Cerebellar nuclear complex (tissue), 1 donor: ENCODE measurements around the gene MACF1.

Experiments
- DNase-seq, 2 experiments: peaks; one replicate each; lab custom pipeline; 2025; lab: John Stamatoyannopoulos, UW

MACF1 gene

GRCh38 chr1:39360731-39361130, 156.2 kb downstream of the MACF1 start:
- no peak for DNase-seq

GRCh38 chr1:39361446-39361845, 157.0 kb downstream of the MACF1 start:
- no peak for DNase-seq

DNA sequence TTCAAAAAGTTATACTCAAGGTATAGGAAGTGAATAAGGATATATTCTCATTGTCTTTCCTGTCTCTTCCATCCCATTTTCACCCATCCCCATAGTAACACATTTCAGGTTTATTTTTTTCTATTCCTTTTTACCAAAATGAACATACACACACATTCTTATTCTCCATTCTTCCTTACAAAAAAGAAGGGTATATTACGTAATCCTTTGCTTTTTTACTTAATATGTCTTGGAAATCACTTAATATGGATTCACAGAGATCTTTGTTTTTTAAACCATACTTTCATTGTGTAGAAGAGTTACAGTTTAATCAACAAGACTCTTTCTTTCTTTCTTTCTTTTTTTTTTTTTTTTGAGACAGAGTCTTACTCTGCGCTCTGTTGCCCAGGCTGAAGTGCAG, 158.8 kb downstream of the MACF1 start:
- DNase-seq: no peak

- DNase-seq: no peak
Observed at GRCh38 chr1:39368045-39368444, 163.6 kb downstream of the MACF1 start.

DNA sequence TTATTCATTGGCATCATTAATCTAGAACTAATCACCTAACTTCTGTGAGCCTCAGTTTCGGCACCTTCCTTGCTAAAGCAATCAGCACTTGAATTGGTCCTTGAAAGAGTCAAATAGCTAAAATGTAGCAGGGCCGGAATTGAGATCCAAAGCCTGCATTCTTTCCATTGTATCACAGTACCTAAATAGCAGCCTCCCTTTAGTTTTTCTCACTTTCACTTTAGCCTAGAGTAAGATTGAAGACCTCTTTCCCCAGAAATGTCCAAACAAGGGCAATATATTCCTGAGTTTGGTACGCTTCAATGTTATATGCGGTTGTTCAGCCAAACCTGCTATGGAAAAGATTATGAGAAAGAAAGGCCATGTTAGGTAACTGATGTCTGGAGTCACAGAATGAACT, 165.1 kb downstream of the MACF1 start:
- DNase-seq: no peak

DNA sequence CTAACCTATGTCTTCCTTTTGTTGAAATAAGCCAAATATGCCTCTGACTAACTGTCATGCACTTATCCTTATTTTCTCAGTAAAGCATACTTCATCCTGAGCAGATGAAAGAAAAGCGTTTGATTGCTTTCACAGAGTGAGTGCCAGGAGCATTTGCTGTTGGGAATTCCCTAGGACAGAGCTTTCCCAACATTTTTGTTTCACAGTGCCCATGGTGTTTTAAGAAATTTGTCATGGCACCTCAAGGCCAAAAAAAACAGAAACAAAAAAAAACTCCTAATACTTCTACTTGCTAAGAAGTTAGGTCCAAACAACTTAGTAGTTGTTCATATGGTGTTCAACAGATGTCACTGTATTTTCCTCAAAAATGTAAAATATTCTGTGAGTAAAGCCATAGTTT, 166.1 kb downstream of the MACF1 start:
- no peak for DNase-seq

- no peak for DNase-seq
Observed at GRCh38 chr1:39372105-39372504, 167.6 kb downstream of the MACF1 start.

DNA sequence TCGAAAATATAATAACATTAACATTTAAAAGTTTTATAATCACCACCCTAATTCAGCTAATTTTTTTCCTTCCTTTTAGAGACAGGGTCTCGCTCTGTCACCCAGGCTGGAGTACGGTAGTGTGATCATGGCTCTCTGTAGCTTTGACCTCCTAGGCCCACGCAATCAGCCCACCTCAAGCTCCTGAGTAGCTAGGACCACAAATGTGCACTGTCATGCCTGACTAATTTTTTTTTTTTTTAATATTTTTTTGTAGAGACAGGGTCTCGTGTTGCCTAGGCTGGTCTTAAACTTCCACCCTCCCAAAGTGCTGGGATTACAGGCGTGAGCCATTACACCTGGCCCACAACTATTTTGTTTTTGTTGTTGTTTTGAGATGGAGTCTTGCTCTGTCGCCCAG, 172.2 kb downstream of the MACF1 start:
- no peak for DNase-seq

- no peak for DNase-seq
Observed at GRCh38 chr1:39378377-39378776, 173.9 kb downstream of the MACF1 start.

GRCh38 chr1:39379187-39379586, 174.7 kb downstream of the MACF1 start:
- DNase-seq: no peak

GRCh38 chr1:39380036-39380435, 175.5 kb downstream of the MACF1 start:
- no peak for DNase-seq

DNA sequence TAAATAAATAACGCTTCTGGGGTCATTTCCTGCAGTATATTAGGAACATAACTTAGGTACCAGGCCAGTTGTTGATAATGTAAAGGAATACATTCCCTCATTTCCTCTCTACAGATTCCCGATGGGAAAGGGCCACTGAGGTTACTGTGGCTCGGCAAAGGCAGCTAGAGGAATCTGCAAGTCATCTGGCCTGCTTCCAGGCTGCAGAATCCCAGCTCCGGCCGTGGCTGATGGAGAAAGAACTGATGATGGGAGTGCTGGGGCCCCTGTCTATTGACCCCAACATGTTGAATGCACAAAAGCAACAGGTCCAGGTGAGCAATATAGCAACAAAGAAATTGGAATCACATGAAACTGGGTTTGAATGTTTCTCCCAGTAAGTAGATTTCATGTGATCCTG, 177.3 kb downstream of the MACF1 start:
- DNase-seq: no peak

DNA sequence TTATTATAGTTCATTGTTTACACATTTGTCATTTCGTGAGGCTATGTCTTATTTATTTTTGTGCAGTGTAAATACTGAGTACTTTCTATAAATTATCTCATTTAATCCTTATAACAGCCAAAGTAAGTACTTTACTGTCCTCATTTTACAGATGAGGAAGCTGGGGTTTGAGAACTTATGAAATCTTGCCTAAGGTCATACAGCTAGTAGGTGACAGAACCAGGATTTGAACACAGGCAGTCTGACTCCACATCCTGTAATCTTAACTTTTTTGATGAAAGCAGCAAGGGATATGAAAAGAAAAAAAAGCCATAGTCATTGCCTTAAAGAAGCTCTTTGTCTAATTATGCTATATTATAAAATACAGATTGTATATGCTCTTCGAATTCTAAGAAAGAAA, 179.8 kb downstream of the MACF1 start:
- DNase-seq: no peak

- DNase-seq: no peak
Observed at GRCh38 chr1:39385067-39385988, 180.8 kb downstream of the MACF1 start.

GRCh38 chr1:39386997-39387396, 182.5 kb downstream of the MACF1 start:
- DNase-seq: no peak

- no peak for DNase-seq
Observed at GRCh38 chr1:39387452-39387851, 183.0 kb downstream of the MACF1 start.

- DNase-seq: no peak
Observed at GRCh38 chr1:39391691-39392679, 187.5 kb downstream of the MACF1 start.

GRCh38 chr1:39392851-39393573, 188.5 kb downstream of the MACF1 start:
- DNase-seq: no peak

- no peak for DNase-seq
Observed at GRCh38 chr1:39393645-39394044, 189.2 kb downstream of the MACF1 start.

- no peak for DNase-seq
Observed at GRCh38 chr1:39394059-39394458, 189.6 kb downstream of the MACF1 start.

GRCh38 chr1:39394598-39394997, 190.1 kb downstream of the MACF1 start:
- DNase-seq: no peak

DNA sequence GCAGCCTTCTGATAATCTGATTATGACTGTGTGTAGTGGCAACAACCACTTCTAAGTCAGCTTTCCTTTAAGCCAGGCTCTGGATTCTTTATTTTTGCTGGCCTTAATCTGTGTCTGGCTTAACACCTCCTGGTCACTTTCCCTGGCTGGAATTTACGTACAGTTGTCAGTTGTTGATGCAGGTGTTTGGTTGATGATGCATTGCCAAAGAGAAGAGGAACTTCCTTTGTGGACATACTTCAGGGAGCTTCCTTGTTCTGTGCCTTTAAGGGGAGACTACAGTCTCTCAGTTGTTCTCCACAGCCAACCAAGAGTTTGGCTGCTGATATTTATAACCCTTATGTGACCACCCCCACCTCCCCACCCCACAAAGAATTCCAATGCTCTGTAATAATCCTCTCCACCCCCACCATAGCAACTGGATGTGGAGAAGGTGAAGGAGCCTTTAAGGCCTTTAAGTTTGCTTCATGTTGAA, 190.9 kb downstream of the MACF1 start:
- no peak for DNase-seq
